ENCODE results near the gene CHAC1. TPM values are rescaled to one million over a fixed set of nuclear protein-coding genes. Genes with fewer than 3 reads are reported as not detected.

Gene CHAC1
- total RNA-seq: 5.5 and 10.4 TPM in 2 replicates
- polyA plus RNA-seq (2012): 64.2 TPM

- DNase-seq (ENCODE audit: low read depth): peak; percentile 96
These were observed at the start of gene CHAC1 for GRCh38 chr15:40952901-40953712. Gene CHAC1, plus strand, starts transcription at chr15:40953471. Its CDS starts 113 bp downstream, at chr15:40953584.

- no peak for DNase-seq (ENCODE audit: low read depth)
These were observed 48.6 kb upstream of the CHAC1 start for GRCh38 chr15:40904552-40905201.

GRCh38 chr15:40906091-40906990, 46.9 kb upstream of the CHAC1 start:
- DNase-seq (ENCODE audit: low read depth): peak; percentile 98

- peak; percentile 32 for DNase-seq (ENCODE audit: low read depth)
These were observed 46.1 kb upstream of the CHAC1 start for GRCh38 chr15:40906991-40907802.

GRCh38 chr15:40908095-40908494, 45.2 kb upstream of the CHAC1 start:
- DNase-seq (ENCODE audit: low read depth): no peak

- no peak for DNase-seq (ENCODE audit: low read depth)
These were observed 43.3 kb upstream of the CHAC1 start for GRCh38 chr15:40909662-40910630.

- no peak for DNase-seq (ENCODE audit: low read depth)
These were observed 42.1 kb upstream of the CHAC1 start for GRCh38 chr15:40911141-40911540.

- DNase-seq (ENCODE audit: low read depth): no peak
These were observed 41.6 kb upstream of the CHAC1 start for GRCh38 chr15:40911693-40912092.

- no peak for DNase-seq (ENCODE audit: low read depth)
These were observed 40.8 kb upstream of the CHAC1 start for GRCh38 chr15:40912478-40912877.

GRCh38 chr15:40914013-40914412, 39.3 kb upstream of the CHAC1 start:
- no peak for DNase-seq (ENCODE audit: low read depth)

- no peak for DNase-seq (ENCODE audit: low read depth)
These were observed 38.8 kb upstream of the CHAC1 start for GRCh38 chr15:40914486-40914885.

GRCh38 chr15:40915116-40915661, 38.1 kb upstream of the CHAC1 start:
- no peak for DNase-seq (ENCODE audit: low read depth)

- DNase-seq (ENCODE audit: low read depth): no peak
These were observed 37.6 kb upstream of the CHAC1 start for GRCh38 chr15:40915679-40916078.

GRCh38 chr15:40917585-40917984, 35.7 kb upstream of the CHAC1 start:
- DNase-seq (ENCODE audit: low read depth): no peak

- no peak for DNase-seq (ENCODE audit: low read depth)
These were observed 35.0 kb upstream of the CHAC1 start for GRCh38 chr15:40918146-40918798.

- DNase-seq (ENCODE audit: low read depth): no peak
These were observed 34.4 kb upstream of the CHAC1 start for GRCh38 chr15:40918799-40919392.

GRCh38 chr15:40921949-40922607, 31.2 kb upstream of the CHAC1 start:
- DNase-seq (ENCODE audit: low read depth): no peak

- no peak for DNase-seq (ENCODE audit: low read depth)
These were observed 30.7 kb upstream of the CHAC1 start for GRCh38 chr15:40922608-40923005.

Data from myocyte (in vitro differentiated cells).